Germinal center (tissue), 1 donor: ENCODE measurements around the gene MLXIP.

Experiments used
- DNase-seq: peaks from one replicate; pipeline ENCODE4 v3.0.0; 2012; ENCODE audit warnings: mixed read lengths, low spot score

MLXIP gene

GRCh38 chr12:122079532-122080081 lies 1.1 kb downstream of the MLXIP start:
- DNase-seq, result no peak

- no peak for DNase-seq
These were observed 1.9 kb downstream of the MLXIP start for GRCh38 chr12:122080149-122081082.

GRCh38 chr12:122081083-122081696 lies 2.6 kb downstream of the MLXIP start:
- no peak for DNase-seq

GRCh38 chr12:122081697-122082221 lies 3.2 kb downstream of the MLXIP start:
- DNase-seq, result peak; percentile 51

- no peak for DNase-seq
These were observed 4.2 kb downstream of the MLXIP start for GRCh38 chr12:122082621-122083356.

GRCh38 chr12:122084857-122085405 lies 6.4 kb downstream of the MLXIP start:
- DNase-seq, result no peak

GRCh38 chr12:122085591-122085990 lies 7.0 kb downstream of the MLXIP start:
- DNase-seq, result no peak

GRCh38 chr12:122086116-122086515 lies 7.6 kb downstream of the MLXIP start:
- DNase-seq, result no peak

GRCh38 chr12:122086641-122087285 lies 8.2 kb downstream of the MLXIP start:
- no peak for DNase-seq

GRCh38 chr12:122087431-122088178 lies 9.0 kb downstream of the MLXIP start:
- no peak for DNase-seq

- no peak for DNase-seq
These were observed 9.7 kb downstream of the MLXIP start for GRCh38 chr12:122088179-122088810.

- DNase-seq, result no peak
These were observed 10.5 kb downstream of the MLXIP start for GRCh38 chr12:122089077-122089476.

- no peak for DNase-seq
These were observed 12.4 kb downstream of the MLXIP start for GRCh38 chr12:122090759-122091515.

- no peak for DNase-seq
These were observed 14.7 kb downstream of the MLXIP start for GRCh38 chr12:122093098-122093883.

GRCh38 chr12:122094137-122094734 lies 15.7 kb downstream of the MLXIP start:
- DNase-seq, result no peak

- DNase-seq, result no peak
These were observed 16.4 kb downstream of the MLXIP start for GRCh38 chr12:122094735-122095631.

- DNase-seq, result no peak
These were observed 17.5 kb downstream of the MLXIP start for GRCh38 chr12:122096014-122096413.
